Measurements from ENCODE around the gene ARGFX.

The ARGFX gene

GRCh38 chr3:121601212-121601812 lies 33.6 kb downstream of the ARGFX start:
- FAIRE-seq: no peak

- no peak for FAIRE-seq
Measured at GRCh38 chr3:121604759-121605158, 37.0 kb downstream of the ARGFX start.

GRCh38 chr3:121606106-121606505 lies 38.4 kb downstream of the ARGFX start:
- FAIRE-seq: no peak
